NCI-H460 (cell line): ENCODE measurements around the gene MTNR1A. TPM values are rescaled to one million over a fixed set of nuclear protein-coding genes. Genes with fewer than 3 reads are reported as not detected.
A peak's percentile ranks its signal among the peaks of the same experiment; 100 is the strongest.

Experiments used
- DNase-seq: peaks from one replicate; pipeline ENCODE4 v3.0.0-alpha.2; 2016; ENCODE audit warnings: low read depth; ENCODE audit errors: extremely low read depth
- polyA plus RNA-seq: library from polyadenylated mRNA; depleted of rRNA; stranded (reverse); fragments of >200 nt; gene quantifications from 2 replicates; pipeline ENCODE4 v1.2.3, GENCODE V29; 2014; cell fraction: nucleus; rRNA removed
- total RNA-seq: library from RNA; depleted of rRNA; stranded (reverse); fragments of >200 nt; shearing (Covaris generic); gene quantifications from 2 replicates; pipeline ENCODE4 v1.2.3, GENCODE V29; 2014; rRNA removed

The MTNR1A gene
- total RNA-seq, result not detected in 2 replicates
- not detected in 2 replicates for polyA plus RNA-seq

GRCh38 chr4:186554914-186555827 is at the start of gene MTNR1A:
TSS of gene MTNR1A (minus strand) at chr4:186555567. CDS start at chr4:186555365, 202 bp downstream.
- no peak for DNase-seq

- DNase-seq, result no peak
Observed at GRCh38 chr4:186604124-186604807, 48.9 kb upstream of the MTNR1A start.

GRCh38 chr4:186602978-186603377 is 47.6 kb upstream of the MTNR1A start:
- no peak for DNase-seq

GRCh38 chr4:186599483-186599882 is 44.1 kb upstream of the MTNR1A start:
- DNase-seq, result no peak

GRCh38 chr4:186598686-186599085 is 43.3 kb upstream of the MTNR1A start:
- DNase-seq, result no peak

GRCh38 chr4:186596850-186597390 is 41.6 kb upstream of the MTNR1A start:
- DNase-seq, result no peak

GRCh38 chr4:186596346-186596745 is 41.0 kb upstream of the MTNR1A start:
- DNase-seq, result no peak

GRCh38 chr4:186593587-186593973 is 38.2 kb upstream of the MTNR1A start:
- no peak for DNase-seq

- no peak for DNase-seq
Observed at GRCh38 chr4:186592966-186593586, 37.7 kb upstream of the MTNR1A start.

GRCh38 chr4:186592445-186592844 is 37.1 kb upstream of the MTNR1A start:
- DNase-seq, result no peak

GRCh38 chr4:186591651-186592050 is 36.3 kb upstream of the MTNR1A start:
- DNase-seq, result no peak

GRCh38 chr4:186588503-186588902 is 33.1 kb upstream of the MTNR1A start:
- DNase-seq, result no peak

GRCh38 chr4:186587416-186588018 is 32.1 kb upstream of the MTNR1A start:
- DNase-seq, result peak; percentile 36

- no peak for DNase-seq
Observed at GRCh38 chr4:186586205-186586604, 30.8 kb upstream of the MTNR1A start.

- DNase-seq, result no peak
Observed at GRCh38 chr4:186584912-186585311, 29.5 kb upstream of the MTNR1A start.

- DNase-seq, result no peak
Observed at GRCh38 chr4:186581421-186581820, 26.1 kb upstream of the MTNR1A start.

GRCh38 chr4:186580669-186581068 is 25.3 kb upstream of the MTNR1A start:
- DNase-seq, result no peak

GRCh38 chr4:186570193-186570996 is 15.0 kb upstream of the MTNR1A start:
- DNase-seq, result no peak

GRCh38 chr4:186569533-186570192 is 14.3 kb upstream of the MTNR1A start:
- no peak for DNase-seq
